Left cardiac atrium (tissue), 4 donors: ENCODE measurements around the gene DHRS2. TPM values are rescaled to one million over a fixed set of nuclear protein-coding genes. Genes with fewer than 3 reads are reported as not detected.

ENCODE experiments used
- ATAC-seq, 2 donors: fragments of 200-7000 bp; cut with Tn5 transposase; one replicate each; pipeline ENCODE4 v1.9.1; 2020; ENCODE audit warnings: mild to moderate bottlenecking in 2 of 2, moderate library complexity in 2 of 2
- DNase-seq: peaks from one replicate; pipeline ENCODE4 v3.0.0-alpha.2; 2020
- intact Hi-C, 2 donors: fragments of 100-400 bp; cut with DNase I; formaldehyde crosslinking; loops; one replicate each; pipeline versions ENCODE4 v1.14.1 to v1.15.1; 2022 to 2023
- total RNA-seq, 2 donors: library from RNA; stranded (reverse); fragmentation: NEBNext Ultra II Directional; extraction: Animal tissue kit (Norgen Biotek cat#: 25700); gene quantifications; one replicate each; pipeline ENCODE4 v1.2.1, GENCODE V29; 2021
- donor health status: DM: no; HTN: yes; CAD: no.
- donor health status: DM: no; HTN: yes; CAD: no; lungs with severe emphysema.
- donor health status: DM: yes; HTN: yes; CAD: no.
- donor health status: Dilated cardiomyopathy.

DHRS2 gene
- total RNA-seq, 2 donors from 2014 or later = not detected

- DNase-seq = no peak
- intact Hi-C loops = no loop called here
- ATAC-seq = no peak
Measured at GRCh38 chr14:23643533-23644194, 7.5 kb downstream of the DHRS2 start.

- no peak for DNase-seq
- intact Hi-C loops = no loop called here
- ATAC-seq = no peak
Measured at GRCh38 chr14:23644195-23644918, 8.2 kb downstream of the DHRS2 start.

GRCh38 chr14:23644919-23645336 is 8.8 kb downstream of the DHRS2 start:
- DNase-seq (no peak), ATAC-seq (no peak)
- intact Hi-C loops = no loop called here

- no peak for DNase-seq
- no peak for ATAC-seq
- intact Hi-C loops = no loop called here
Measured at GRCh38 chr14:23645504-23645811, 9.3 kb downstream of the DHRS2 start.

- no peak for ATAC-seq
- no peak for DNase-seq
- intact Hi-C loops = no loop called here
Measured at GRCh38 chr14:23645812-23646647, 9.9 kb downstream of the DHRS2 start.

- DNase-seq = no peak
- no peak for ATAC-seq
- intact Hi-C loops = no loop called here
Measured at GRCh38 chr14:23646648-23647549, 10.7 kb downstream of the DHRS2 start.

GRCh38 chr14:23647619-23648018 is 11.5 kb downstream of the DHRS2 start:
- no peak for ATAC-seq
- DNase-seq = no peak
- intact Hi-C loops = no loop called here

GRCh38 chr14:23648764-23649460 is 12.7 kb downstream of the DHRS2 start:
- ATAC-seq (no peak), DNase-seq (no peak)
- intact Hi-C loops = no loop called here

GRCh38 chr14:23650506-23650905 is 14.3 kb downstream of the DHRS2 start:
- ATAC-seq (no peak), DNase-seq (no peak)
- intact Hi-C loops = no loop called here

GRCh38 chr14:23653051-23653450 is 16.9 kb downstream of the DHRS2 start:
- intact Hi-C loops = no loop called here
- ATAC-seq = no peak
- no peak for DNase-seq

- DNase-seq (no peak), ATAC-seq (no peak)
- intact Hi-C loops = no loop called here
Measured at GRCh38 chr14:23654231-23654630, 18.1 kb downstream of the DHRS2 start.

- intact Hi-C loops = no loop called here
- DNase-seq (no peak), ATAC-seq (no peak)
Measured at GRCh38 chr14:23657959-23658470, 21.9 kb downstream of the DHRS2 start.

GRCh38 chr14:23660290-23661226 is 24.4 kb downstream of the DHRS2 start:
- no peak for ATAC-seq
- DNase-seq = no peak
- intact Hi-C loops = no loop called here

GRCh38 chr14:23661542-23661941 is 25.4 kb downstream of the DHRS2 start:
- ATAC-seq (no peak), DNase-seq (no peak)
- intact Hi-C loops = no loop called here

- intact Hi-C loops = no loop called here
- ATAC-seq = no peak
- DNase-seq = no peak
Measured at GRCh38 chr14:23663127-23663526, 27.0 kb downstream of the DHRS2 start.

- intact Hi-C loops = no loop called here
- ATAC-seq (no peak), DNase-seq (no peak)
Measured at GRCh38 chr14:23663711-23664110, 27.5 kb downstream of the DHRS2 start.

- no peak for ATAC-seq
- intact Hi-C loops = no loop called here
- DNase-seq = no peak
Measured at GRCh38 chr14:23664207-23664885, 28.2 kb downstream of the DHRS2 start.
